HepG2 (cell line): ENCODE results near the gene GALNT9. TPM values are rescaled to one million over a fixed set of nuclear protein-coding genes. Genes with fewer than 3 reads are reported as not detected.

ENCODE experiments used
- ATAC-seq: fragments of 200-7000 bp; cut with Tn5 transposase; 3 replicates; pipeline ENCODE4 v1.9.1; 2020; ENCODE audit warnings: mild to moderate bottlenecking, moderate library complexity
- BruUV-seq: library from RNA; stranded (reverse); fragments of 400-500 nt; replicated peaks from 2 replicates; lab custom pipeline; 2021; lab: Mats Ljungman, UMichigan
- CTCF ChIA-PET: fragments of 300-600 bp; formaldehyde crosslinking; extraction: SDS; loops from one replicate; lab custom pipeline; 2021; ENCODE audit warnings: low total read pairs, inconsistent platforms, low intra/inter-chr PET ratio; lab: Yijun Ruan, JAX
- POLR2A ChIA-PET: fragments of 350-600 bp; sonication (Branson Sonifier 250); formaldehyde crosslinking; loops from one replicate; lab custom pipeline; 2020; ENCODE audit warnings: antibody characterized with exemption, inconsistent platforms; lab: Yijun Ruan, JAX
- DNase-seq: peaks from one replicate; pipeline ENCODE4 v3.0.0-alpha.2; 2015; ENCODE audit warnings: low spot score
- FAIRE-seq: peaks from 3 replicates; lab custom pipeline; 2011; peaks lifted over from hg19 to GRCh38; lab: Jason Lieb, UNC
- H2AFZ ChIP-seq: one replicate; pipeline ENCODE4 v1.6.1; 2011; ENCODE audit warnings: low read length, inconsistent platforms
- H3K27ac ChIP-seq: fragments of 300-600 bp; 3 replicates; pipeline ENCODE4 v1.8.0; 2011; ENCODE audit warnings: mixed run types, mild to moderate bottlenecking, mixed read lengths, low read length, inconsistent platforms; ENCODE audit not compliant: insufficient read depth; ENCODE audit errors: extremely low read length
- H3K27me3 ChIP-seq, 2 experiments: fragments of 200-600 bp in 1 of 2; 2 replicates in 1 of 2; 3 replicates in 1 of 2; pipeline versions ENCODE4 v1.6.0 to v1.8.0; 2011; ENCODE audit warnings: low read length in 2 of 2, mild to moderate bottlenecking in 2 of 2, moderate library complexity in 2 of 2, inconsistent platforms in 1 of 2; ENCODE audit not compliant: insufficient read depth in 2 of 2, control insufficient read depth in 1 of 2
- H3K36me3 ChIP-seq, 2 experiments: fragments of 200-600 bp in 1 of 2; replicated peaks in 1 of 2; 2 replicates in 1 of 2; 3 replicates in 1 of 2; pipeline versions ENCODE4 v1.5.1 to v1.8.0; 2011; ENCODE audit warnings: low read length in 2 of 2, inconsistent platforms in 1 of 2; ENCODE audit not compliant: insufficient read depth in 2 of 2, control insufficient read depth in 1 of 2
- H3K4me1 ChIP-seq: 2 replicates; pipeline ENCODE4 v1.5.1; 2012; ENCODE audit warnings: low read length, inconsistent platforms; ENCODE audit not compliant: insufficient read depth
- H3K4me2 ChIP-seq: 2 replicates; pipeline ENCODE4 v1.6.0; 2011; ENCODE audit warnings: low read depth, low read length, inconsistent platforms
- H3K4me3 ChIP-seq, 3 experiments: fragments of 200-600 bp in 1 of 3; sonication (generic), shearing (Covaris generic) in 1 of 3; replicated peaks in 1 of 3; 2 replicates each; pipeline ENCODE4 v1.5.1; 2011 to 2016; ENCODE audit warnings: low read length in 3 of 3, inconsistent platforms in 2 of 3, low read depth in 2 of 3, mild to moderate bottlenecking in 2 of 3, control low read depth in 1 of 3, mixed read lengths in 1 of 3; ENCODE audit not compliant: insufficient read depth in 1 of 3
- H3K79me2 ChIP-seq: one replicate; pipeline ENCODE4 v1.6.1; 2011; ENCODE audit warnings: low read length, inconsistent platforms; ENCODE audit not compliant: insufficient read depth
- H3K9ac ChIP-seq: 2 replicates; pipeline ENCODE4 v1.6.0; 2011; ENCODE audit warnings: mild to moderate bottlenecking, low read depth, low read length, inconsistent platforms; ENCODE audit not compliant: insufficient read depth
- H3K9me3 ChIP-seq: 2 replicates; pipeline ENCODE4 v1.5.1; 2012; ENCODE audit warnings: mild to moderate bottlenecking, low read length
- H4K20me1 ChIP-seq: 2 replicates; pipeline ENCODE4 v1.6.0; 2011; ENCODE audit warnings: inconsistent platforms, mild to moderate bottlenecking, low read length, moderate library complexity; ENCODE audit not compliant: insufficient read depth
- ARID3A ChIP-seq: IDR thresholded peaks from 2 replicates; pipeline ENCODE4 v1.6.1; 2012; ENCODE audit warnings: low read depth, low read length, improper control_type of control experiment
- ATF4 ChIP-seq, 2 experiments: fragments of 450-650 bp in 1 of 2; sonication (generic) in 1 of 2; formaldehyde crosslinking; IDR thresholded peaks; 2 replicates each; pipeline versions ENCODE4 v1.5.0 to v1.8.0; 2020 to 2022; ENCODE audit warnings: mild to moderate bottlenecking in 1 of 2, missing genetic modification reagents in 1 of 2
- GABPB1 ChIP-seq: IDR thresholded peaks from 2 replicates; pipeline ENCODE4 v1.6.1; 2016; ENCODE audit warnings: mild to moderate bottlenecking, missing genetic modification reagents, moderate library complexity, missing compliant biosample characterization
- GTF2F1 ChIP-seq: fragments of 150-350 bp; IDR thresholded peaks from 2 replicates; pipeline ENCODE4 v1.6.1; 2014; ENCODE audit warnings: low read length
- HIVEP1 ChIP-seq: sonication (generic); formaldehyde crosslinking; IDR thresholded peaks from 2 replicates; pipeline ENCODE4 v1.4.0; 2020; ENCODE audit warnings: mild to moderate bottlenecking, missing genetic modification reagents
- HNF1B ChIP-seq: sonication (generic); formaldehyde crosslinking; IDR thresholded peaks from 2 replicates; pipeline ENCODE4 v1.5.1; 2020; ENCODE audit warnings: mild to moderate bottlenecking, moderate library complexity, missing genetic modification reagents
- KAT2B ChIP-seq: fragments of 150-350 bp; IDR thresholded peaks from 2 replicates; pipeline ENCODE4 v1.6.1; 2014; ENCODE audit warnings: low read depth, low read length, borderline replicate concordance
- POLR2G ChIP-seq: fragments of 200-400 bp; formaldehyde crosslinking; IDR thresholded peaks from 2 replicates; pipeline ENCODE4 v1.6.1; 2018; ENCODE audit warnings: mild to moderate bottlenecking, low read depth, low read length, moderate library complexity
- ZNF143 ChIP-seq: sonication (generic); formaldehyde crosslinking; IDR thresholded peaks from 2 replicates; pipeline ENCODE4 v1.4.0; 2020; ENCODE audit warnings: missing genetic modification reagents
- ZNF563 ChIP-seq: sonication (generic); formaldehyde crosslinking; IDR thresholded peaks from 2 replicates; pipeline ENCODE4 v1.8.0; 2022; ENCODE audit warnings: mild to moderate bottlenecking, moderate library complexity, missing genetic modification reagents
- ZNF687 ChIP-seq: sonication (generic); formaldehyde crosslinking; IDR thresholded peaks from 2 replicates; pipeline ENCODE4 v1.5.1; 2020; ENCODE audit warnings: mild to moderate bottlenecking, missing genetic modification reagents, moderate library complexity
- WGBS: methylation state at CpG from one replicate; pipeline ENCODE4 v1.1.6; 2017; ENCODE audit warnings: low lambda C conversion rate; 5-methylcytosine and 5-hydroxymethylcytosine counted together
- in situ Hi-C: cut with HindIII; loops from 2 replicates; pipeline ENCODE4 v1.10.0; 2017; ENCODE audit warnings: low pct_unique_long_range_greater_than_20kb; ENCODE audit not compliant: extremely low pct_ligation_motif_present
- intact Hi-C: fragments of 100-400 bp; cut with micrococcal nuclease; formaldehyde crosslinking; loops from one replicate; pipeline ENCODE4 v1.10.0; 2022; ENCODE audit not compliant: unreplicated experiment
- polyA plus RNA-seq, 8 experiments: library from polyadenylated mRNA; depleted of rRNA in 3 of 8; stranded (reverse) in 7 of 8; unstranded in 1 of 8; fragments of >200 nt; fragmentation: Illumina TruSeq in 4 of 8; extraction: Trizol in 4 of 8; gene quantifications; 2 replicates each; pipeline versions ENCODE4 v1.2.1 to v1.2.3, GENCODE V29; 2011 to 2016; ENCODE audit warnings: low read depth in 4 of 8, missing spikeins in 1 of 8, mixed read lengths in 1 of 8; ENCODE audit not compliant: insufficient read depth in 1 of 8
- total RNA-seq, 5 experiments: library from RNA; depleted of rRNA; stranded (reverse); fragments of >200 nt; fragmentation: Illumina TruSeq; extraction: Trizol; gene quantifications; 2 replicates each; pipeline ENCODE4 v1.2.3, GENCODE V29; 2016; ENCODE audit warnings: low read depth in 1 of 5

Gene GALNT9
- total and polyA plus RNA-seq, 2 of the 13 experiments (the other 11 are each of a cell fraction or from before 2014, with no cell fraction given) = 0.04 TPM; not detected in 1

GRCh38 chr12:132277374-132277941, 51.9 kb downstream of the GALNT9 start:
- no peak for DNase-seq
- FAIRE-seq = no peak
- no peak for TF ChIP-seq ZNF143
- TF ChIP-seq GABPB1 (CRISPR knock-in tag) = peak; percentile 25; the same call in 1 of the 2 replicates
- no peak for TF ChIP-seq ARID3A
- no peak for TF ChIP-seq ZNF563
- no peak for TF ChIP-seq HIVEP1 (CRISPR knock-in tag)
- no peak for TF ChIP-seq GTF2F1
- TF ChIP-seq ZNF687 = peak; percentile 20; the same call in 1 of the 2 replicates
- no peak for TF ChIP-seq KAT2B
- TF ChIP-seq POLR2G = no peak
- TF ChIP-seq ATF4 (CRISPR knock-in tag; IDR thresholded peaks at IDR 0.05) = no peak
- no peak for TF ChIP-seq HNF1B (CRISPR knock-in tag)
- TF ChIP-seq, all 625 proteins: peak for 2
- no peak overlapping the region for H3K27ac ChIP-seq
- peaks cover 17% of the 10 kb centered on the region for H3K4me1 ChIP-seq
- ChIA-PET CTCF (no interaction called here), POLR2A (no interaction called here)
- H3K36me3 ChIP-seq = no peaks in the 10 kb centered on the region
- no peak for ATAC-seq
- in situ Hi-C loops = no loop called here
- 10% methylated on average over 2 of the region's 31 CpGs for WGBS
- H4K20me1 ChIP-seq = no peaks in the 10 kb centered on the region
- H3K4me3 ChIP-seq = no peak overlapping the region
- no peaks in the 10 kb centered on the region for H3K79me2 ChIP-seq
- H3K9ac ChIP-seq = no peak overlapping the region
- H3K4me2 ChIP-seq = no peak overlapping the region
- intact Hi-C loops = no loop called here
- BruUV-seq = no TSS peak
- no peaks in the 10 kb centered on the region for H3K9me3 ChIP-seq
- peaks cover 22 to 86% of the 10 kb centered on the region in 2 experiments; a peak in 4 of 5 replicates for H3K27me3 ChIP-seq
- no peak overlapping the region for H2AFZ ChIP-seq
